KOPT-K1 (cell line): ENCODE results near the gene RNF135.
"Not testable (repeated sequence)": the region's sequence is repeated elsewhere in the genome, so short reads cannot be mapped to it uniquely, and the experiment has no call there.

ENCODE experiments used
- H3K27ac ChIP-seq: fragments of 200-600 bp; sonication (generic); 2 replicates; pipeline ENCODE4 v1.5.1; 2016; ENCODE audit warnings: antibody characterized with exemption, mild to moderate bottlenecking, low read depth, low read length; ENCODE audit not compliant: poor library complexity, severe bottlenecking
- H3K36me3 ChIP-seq: fragments of 200-600 bp; sonication (generic); 2 replicates; pipeline ENCODE4 v1.5.1; 2017; ENCODE audit warnings: antibody characterized with exemption, mild to moderate bottlenecking, low read length, moderate library complexity; ENCODE audit not compliant: insufficient read depth
- H3K9me3 ChIP-seq: fragments of 200-600 bp; sonication (generic); 2 replicates; pipeline ENCODE4 v1.5.1; 2017; ENCODE audit warnings: antibody characterized with exemption, low read length, mild to moderate bottlenecking; ENCODE audit not compliant: insufficient read depth, poor library complexity, severe bottlenecking

The RNF135 gene

DNA sequence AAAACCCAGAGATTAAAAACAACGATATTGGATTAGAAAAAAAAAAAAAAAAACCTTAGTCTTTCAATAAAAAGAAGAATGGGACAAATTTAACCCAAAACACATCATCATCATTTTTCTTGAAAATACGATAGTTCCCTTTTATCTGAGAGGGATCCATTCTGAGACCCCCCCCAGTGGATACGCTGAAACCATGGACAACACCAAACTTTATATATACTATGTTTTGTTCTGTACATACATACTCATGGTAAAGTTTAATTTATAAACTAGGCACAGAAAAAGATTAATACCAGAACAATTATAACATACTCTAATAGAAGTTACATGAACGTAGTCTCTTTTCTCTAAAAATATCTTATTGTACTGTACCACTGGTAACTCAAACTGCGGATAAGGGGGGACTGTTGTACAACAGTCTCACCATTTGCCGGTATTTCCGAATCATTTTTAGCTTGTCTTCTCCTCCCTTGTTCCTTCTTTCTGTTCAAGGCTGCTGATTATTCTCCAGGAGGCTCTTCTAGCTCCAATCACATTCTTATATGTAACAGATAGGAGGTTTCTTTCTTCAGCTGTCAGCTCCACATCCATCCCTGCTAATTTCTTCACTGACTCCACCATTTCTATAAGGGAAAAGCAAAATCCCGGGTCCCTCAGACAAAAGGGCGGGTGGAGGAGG lies 37.0 kb downstream of the RNF135 start:
- H3K9me3 ChIP-seq, result no peaks in the 10 kb centered on the region
- H3K36me3 ChIP-seq, result no peaks in the 10 kb centered on the region
- H3K27ac ChIP-seq, result no peak overlapping the region

DNA sequence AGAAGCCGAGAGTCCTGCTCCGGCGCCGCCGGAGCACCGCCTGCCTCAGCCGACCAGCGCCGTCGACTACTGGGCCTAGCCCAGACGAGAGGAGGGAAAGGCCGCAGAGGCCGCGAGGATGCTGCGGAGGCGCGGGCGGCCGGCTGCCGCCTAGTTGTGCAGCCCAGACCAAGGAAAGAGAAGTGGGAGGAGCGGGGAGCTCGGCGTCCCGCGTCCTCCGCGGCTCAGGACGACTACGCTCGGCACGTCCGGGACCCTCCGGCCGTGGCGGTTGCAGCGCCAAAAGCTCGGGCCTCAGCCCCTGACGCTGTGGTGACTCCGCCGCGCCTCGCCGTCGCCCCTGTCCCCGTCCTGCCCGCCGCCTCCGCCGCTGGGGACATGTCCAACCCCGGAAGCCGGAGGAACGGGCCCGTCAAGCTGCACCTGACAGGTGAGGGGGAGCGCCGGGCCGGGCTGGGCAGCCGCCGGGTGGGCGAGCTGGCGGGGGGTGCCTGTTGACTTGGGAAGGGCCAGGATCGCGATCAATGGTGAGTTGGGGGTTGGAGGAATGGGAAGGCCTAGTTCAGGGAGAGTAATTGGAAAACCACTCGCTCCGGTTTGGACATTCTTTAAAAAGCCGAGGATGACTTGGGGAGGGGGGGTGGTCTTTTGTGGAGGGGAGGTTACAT lies 37.7 kb downstream of the RNF135 start:
- no peaks in the 10 kb centered on the region for H3K9me3 ChIP-seq
- no peaks in the 10 kb centered on the region for H3K36me3 ChIP-seq
- no peak overlapping the region for H3K27ac ChIP-seq

DNA sequence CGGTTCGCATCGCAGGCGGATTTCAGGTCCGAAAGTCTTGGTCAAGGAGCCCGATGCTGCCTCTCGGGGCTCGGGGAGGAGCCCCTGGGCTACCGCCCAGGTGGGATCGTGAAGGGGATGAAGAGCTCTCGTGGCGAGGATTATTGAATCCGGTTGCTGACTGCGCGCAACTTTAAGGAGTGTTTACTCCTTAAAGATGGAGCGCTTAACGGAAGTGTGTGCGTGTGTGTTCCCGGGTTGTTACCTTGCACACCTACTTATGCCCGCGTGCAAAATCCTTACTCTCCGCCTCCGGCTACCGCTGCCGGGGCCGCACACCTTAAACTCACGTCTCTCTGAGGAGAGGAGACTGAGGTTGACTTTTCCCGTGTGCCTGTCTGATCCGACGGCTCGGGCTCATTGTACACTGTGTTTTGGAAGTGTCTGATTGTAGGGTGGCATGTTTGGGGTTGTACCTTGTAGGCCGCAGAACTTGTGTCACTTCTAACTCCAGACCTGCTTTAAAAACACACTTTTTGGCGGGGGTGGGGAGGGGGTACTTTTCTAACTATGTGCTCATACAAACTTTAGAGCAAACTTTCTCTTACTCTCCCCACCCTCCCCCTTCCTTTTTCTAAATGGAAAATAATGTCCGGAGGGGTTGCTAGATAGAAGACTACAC lies 38.3 kb downstream of the RNF135 start:
- H3K9me3 ChIP-seq, H3K36me3 ChIP-seq, H3K27ac ChIP-seq: not testable (repeated sequence)

DNA sequence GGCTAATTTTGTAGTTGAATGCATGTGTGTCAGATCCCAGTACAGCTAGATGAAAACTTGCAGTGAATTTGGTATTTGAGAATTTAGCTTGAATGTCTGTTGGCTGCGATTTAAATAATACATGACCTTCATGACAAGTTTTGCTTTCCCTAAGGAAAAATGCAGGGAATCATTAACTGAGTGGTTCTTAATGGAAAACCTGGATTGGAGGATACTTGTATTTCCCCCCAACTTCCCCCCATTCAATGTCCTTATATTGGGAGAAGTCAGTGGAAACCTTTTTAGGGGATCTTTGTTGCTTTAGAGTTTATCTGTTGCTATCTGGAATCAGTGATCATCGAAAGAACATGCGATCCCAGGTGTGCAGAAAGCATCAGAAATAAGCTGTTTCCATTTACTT lies 39.2 kb downstream of the RNF135 start:
- H3K27ac ChIP-seq, H3K36me3 ChIP-seq, H3K9me3 ChIP-seq: not testable (repeated sequence)

DNA sequence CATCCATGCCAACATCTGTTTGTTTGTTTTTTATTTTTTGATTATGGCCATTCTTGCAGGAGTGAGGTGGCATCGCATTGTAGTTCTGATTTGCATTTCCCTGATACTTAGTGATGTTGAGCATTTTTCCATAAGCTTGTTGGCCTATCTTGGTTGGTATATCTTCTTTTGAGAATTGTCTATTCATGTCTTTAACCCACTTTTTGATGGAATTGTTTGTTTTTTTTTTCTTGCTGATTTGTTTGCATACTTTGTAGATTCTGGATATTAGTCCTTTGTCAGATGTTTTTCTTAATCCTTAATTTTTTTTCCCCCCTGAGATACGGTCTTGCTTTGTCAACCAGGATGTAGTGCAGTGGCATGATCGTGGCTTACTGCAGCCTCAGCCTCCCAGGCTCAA lies 43.0 kb downstream of the RNF135 start:
- H3K36me3 ChIP-seq, result no peaks in the 10 kb centered on the region
- H3K9me3 ChIP-seq, result no peaks in the 10 kb centered on the region

DNA sequence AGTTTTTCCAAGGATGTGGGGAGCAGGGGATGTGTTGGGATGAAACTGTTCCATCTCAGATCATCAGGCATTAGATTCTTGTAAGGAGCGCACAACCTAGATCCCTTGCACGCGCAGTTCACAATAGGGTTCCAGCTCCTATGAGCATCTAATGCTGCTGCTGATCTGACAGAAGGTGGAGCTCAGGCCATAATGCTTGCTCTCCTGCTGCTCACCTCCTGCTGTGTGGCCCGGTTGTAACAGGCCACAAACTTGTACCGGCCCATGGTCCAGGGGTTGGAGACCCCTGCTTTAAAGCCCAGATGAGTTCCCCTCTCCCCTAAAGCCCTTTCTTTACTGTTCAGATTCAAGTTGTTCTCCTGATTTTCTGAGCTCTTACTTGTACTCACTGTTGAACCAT lies 44.8 kb downstream of the RNF135 start:
- H3K9me3 ChIP-seq, result no peaks in the 10 kb centered on the region
- H3K27ac ChIP-seq, result no peak overlapping the region

More for the DNA sequence above, 43.0 kb downstream of the RNF135 start:
- H3K27ac ChIP-seq, result no peak overlapping the region

DNA sequence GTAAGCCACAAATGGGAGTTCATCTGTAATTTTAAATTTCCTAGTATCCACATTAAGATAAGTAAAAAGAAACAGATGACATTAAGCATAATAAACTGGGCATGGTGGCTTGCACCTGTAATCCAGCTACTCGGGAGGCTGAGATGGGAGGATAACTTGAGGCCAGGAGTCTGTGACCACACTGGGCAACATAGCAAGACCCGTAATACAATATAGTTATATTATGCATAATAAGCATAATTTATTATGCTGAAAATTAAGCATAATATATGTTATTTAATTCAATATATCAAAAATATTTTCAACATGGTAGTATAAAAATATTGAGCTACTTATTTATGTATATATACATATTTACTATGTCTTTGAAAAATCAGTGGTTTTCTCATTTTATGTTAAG lies 48.2 kb downstream of the RNF135 start:
- no peak overlapping the region for H3K27ac ChIP-seq
- H3K9me3 ChIP-seq, result no peaks in the 10 kb centered on the region
- no peaks in the 10 kb centered on the region for H3K36me3 ChIP-seq

More for the DNA sequence above, 44.8 kb downstream of the RNF135 start:
- H3K36me3 ChIP-seq, result no peaks in the 10 kb centered on the region

DNA sequence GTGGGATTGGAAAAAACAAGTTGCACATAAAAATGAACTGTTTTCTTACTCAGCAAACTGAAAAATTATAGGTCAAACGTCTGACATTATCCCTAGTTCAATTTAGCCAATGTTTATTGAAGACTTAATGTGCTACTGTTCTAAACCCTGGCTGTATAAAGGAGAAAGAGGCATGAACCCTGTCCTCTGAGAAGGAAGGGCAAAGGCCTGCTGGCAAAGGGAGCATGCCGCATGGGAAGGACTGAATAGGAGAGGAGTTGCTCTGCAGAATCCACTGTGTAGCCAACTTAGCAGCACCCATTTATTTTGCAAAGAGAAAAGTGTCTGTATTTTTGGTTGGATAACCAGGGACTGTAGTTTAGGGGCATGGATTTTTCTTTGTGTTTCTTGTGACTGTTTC lies 52.3 kb downstream of the RNF135 start:
- not testable (repeated sequence) for H3K36me3 ChIP-seq

DNA sequence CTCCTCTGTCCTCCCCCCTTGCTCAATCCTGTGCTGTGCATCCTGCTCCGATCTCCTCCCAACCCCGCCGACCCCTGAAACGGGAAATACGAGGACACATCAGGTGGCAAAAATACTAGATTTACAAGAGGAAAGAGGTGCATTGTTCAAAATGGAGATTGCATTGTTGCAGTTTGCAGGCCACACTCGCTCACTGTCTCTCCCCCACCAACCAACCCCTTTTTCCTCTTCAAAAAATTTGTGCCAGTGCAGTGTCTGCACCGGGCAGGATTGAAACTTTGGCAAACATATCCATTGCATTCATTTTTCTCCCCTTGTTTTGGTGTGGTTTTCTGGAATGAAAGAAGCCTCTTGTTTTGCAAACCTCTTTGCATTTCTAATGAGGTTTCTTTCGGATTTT lies 61.0 kb downstream of the RNF135 start:
- no peak overlapping the region for H3K27ac ChIP-seq
- H3K9me3 ChIP-seq, result no peaks in the 10 kb centered on the region
- no peaks in the 10 kb centered on the region for H3K36me3 ChIP-seq

More for the DNA sequence above, 52.3 kb downstream of the RNF135 start:
- not testable (repeated sequence) for H3K9me3 ChIP-seq, H3K27ac ChIP-seq

DNA sequence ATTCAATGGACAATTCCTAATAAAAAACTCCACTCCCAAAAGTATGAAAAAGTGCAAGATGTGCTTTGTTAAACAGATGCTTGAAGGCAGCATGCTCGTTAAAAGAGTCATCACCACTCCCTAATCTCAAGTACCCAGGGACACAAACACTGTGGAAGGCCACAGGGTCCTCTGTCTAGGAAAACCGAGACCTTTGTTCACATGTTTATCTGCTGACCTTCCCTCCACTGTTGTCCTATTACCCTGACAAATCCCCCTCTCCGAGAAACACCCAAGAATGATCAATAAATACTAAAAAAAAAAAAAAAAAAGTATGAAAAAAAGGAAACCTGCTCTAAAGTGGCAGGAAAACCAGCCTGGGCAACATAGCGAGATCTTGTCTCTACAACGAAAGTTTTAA lies 64.8 kb downstream of the RNF135 start:
- H3K36me3 ChIP-seq, H3K27ac ChIP-seq, H3K9me3 ChIP-seq: not testable (repeated sequence)

DNA sequence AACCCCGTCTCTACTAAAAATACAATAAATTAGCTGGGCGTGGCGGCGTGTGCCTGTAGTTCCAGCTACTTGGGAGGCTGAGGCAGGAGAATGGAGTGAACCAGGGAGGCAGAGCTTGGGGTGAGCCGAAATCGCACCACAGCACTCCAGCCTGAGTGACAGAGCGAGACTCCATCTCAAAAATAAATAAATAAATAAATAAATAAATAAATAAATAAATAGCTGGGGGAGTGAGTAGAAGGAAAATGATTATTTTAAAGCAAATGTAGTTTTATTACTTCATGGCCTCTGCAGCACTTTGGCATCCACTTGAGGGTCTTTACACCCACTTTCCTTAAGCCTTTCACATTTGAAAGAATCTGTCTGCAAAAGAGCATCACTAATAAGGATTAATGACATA lies 70.0 kb downstream of the RNF135 start:
- H3K36me3 ChIP-seq, H3K27ac ChIP-seq, H3K9me3 ChIP-seq: not testable (repeated sequence)

DNA sequence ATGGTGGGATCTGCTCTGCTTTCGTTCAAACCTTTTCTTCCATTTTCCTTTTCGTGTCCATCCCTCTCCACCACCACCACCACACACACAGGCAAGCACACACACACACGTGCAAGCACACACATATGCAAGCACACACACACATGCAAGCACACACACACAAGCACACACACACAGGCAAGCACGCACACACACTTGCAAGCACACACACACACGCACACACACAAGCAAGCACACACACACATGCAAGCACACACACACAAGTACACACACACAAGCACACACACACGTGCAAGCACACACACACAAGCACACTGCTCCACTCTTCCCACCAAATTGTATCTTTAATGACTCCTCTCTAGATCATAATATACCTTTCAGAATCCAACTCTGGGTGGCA lies 71.5 kb downstream of the RNF135 start:
- not testable (repeated sequence) for H3K9me3 ChIP-seq, H3K36me3 ChIP-seq, H3K27ac ChIP-seq

DNA sequence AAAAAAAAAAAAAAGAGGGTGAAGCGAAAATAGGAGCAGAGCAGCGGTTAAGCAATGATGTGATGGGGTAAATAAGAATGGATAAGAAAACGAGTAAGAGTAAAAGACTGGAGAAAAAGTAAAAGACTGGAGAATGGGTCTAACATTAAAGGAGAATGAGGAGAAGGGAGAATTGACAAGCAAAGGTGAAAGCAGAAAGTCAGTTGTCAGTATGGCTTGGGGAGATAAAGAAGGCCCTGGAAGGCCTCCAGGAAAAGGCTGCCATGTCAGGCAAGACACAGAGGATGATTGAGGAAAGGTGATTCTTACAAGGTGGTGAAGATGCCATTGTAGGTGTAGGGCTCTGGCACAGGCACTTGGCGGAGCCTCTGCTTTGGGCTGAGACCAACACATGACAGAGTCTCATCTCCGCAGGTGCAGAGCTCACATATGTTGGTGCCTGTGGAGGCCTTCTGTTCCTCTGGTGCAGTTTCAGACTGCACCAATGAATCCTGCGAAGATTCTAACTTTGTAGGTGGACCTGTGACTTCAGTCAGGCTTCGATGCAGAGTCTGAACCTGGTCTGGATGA lies 76.1 kb downstream of the RNF135 start:
- not testable (repeated sequence) for H3K36me3 ChIP-seq, H3K27ac ChIP-seq, H3K9me3 ChIP-seq

DNA sequence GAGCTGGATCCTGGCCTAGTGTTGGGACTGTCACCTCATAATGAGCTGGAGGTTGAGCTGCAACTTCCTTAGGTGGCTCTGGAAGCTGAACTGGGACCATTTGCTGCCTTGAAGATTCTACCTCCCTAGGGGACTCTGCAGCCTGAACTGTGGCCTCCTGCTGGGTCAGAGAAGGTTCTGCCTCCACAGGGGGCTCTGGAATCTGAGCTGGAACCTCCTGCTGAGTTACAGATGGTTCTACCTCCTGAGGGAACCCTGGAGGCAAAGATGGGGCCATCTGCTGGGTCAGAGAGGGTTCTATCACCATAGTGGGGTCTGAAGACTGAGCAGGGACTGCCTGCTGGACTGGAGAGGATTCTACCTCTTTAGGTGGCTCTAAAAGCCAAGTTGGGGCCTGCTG lies 77.3 kb downstream of the RNF135 start:
- no peaks in the 10 kb centered on the region for H3K36me3 ChIP-seq
- no peak overlapping the region for H3K27ac ChIP-seq
- no peaks in the 10 kb centered on the region for H3K9me3 ChIP-seq

DNA sequence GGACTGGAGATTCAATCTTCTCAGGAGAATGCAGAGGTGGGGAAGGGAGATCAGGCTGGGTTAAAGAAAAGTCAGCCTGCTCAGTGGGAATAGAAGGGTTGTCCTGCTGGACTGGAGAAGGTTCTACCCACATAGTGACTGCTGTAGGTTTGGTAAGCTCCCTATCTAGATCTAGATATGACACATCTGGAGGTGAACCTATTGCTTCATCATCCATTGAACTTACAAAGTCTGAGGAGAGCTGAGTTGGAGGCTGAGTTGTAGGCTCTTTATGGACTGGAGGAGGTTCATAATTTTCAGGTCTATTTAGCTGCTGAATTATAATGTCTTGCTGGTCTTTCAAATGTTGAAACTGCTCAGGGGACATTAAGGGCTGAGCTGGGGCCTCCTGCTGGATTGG lies 77.9 kb downstream of the RNF135 start:
- Histone ChIP-seq H3K27ac (no peak overlapping the region), H3K36me3 (no peaks in the 10 kb centered on the region), H3K9me3 (no peaks in the 10 kb centered on the region)
